Measurements from ENCODE around the gene ITPR2.

DNA sequence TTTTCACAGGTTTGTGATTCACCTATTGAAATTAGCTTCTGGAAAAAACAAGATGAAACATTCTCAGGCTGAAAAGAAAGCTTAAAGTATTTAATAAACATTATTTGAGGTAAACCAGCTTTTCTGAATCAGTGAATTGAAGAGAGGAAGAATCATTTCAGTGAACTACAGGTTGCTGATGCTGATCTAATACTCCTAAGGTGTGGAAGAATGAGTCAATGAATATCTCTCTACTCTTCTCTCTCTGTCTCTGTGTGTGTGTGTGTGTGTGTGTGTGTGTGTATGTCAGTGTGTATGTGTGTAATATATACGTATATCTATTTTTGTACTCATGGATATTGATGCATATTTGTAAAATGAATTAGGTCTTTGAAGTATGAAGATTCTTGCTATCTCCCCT is 325.4 kb downstream of the ITPR2 start:
- TF ChIP-seq, protein P1, sequence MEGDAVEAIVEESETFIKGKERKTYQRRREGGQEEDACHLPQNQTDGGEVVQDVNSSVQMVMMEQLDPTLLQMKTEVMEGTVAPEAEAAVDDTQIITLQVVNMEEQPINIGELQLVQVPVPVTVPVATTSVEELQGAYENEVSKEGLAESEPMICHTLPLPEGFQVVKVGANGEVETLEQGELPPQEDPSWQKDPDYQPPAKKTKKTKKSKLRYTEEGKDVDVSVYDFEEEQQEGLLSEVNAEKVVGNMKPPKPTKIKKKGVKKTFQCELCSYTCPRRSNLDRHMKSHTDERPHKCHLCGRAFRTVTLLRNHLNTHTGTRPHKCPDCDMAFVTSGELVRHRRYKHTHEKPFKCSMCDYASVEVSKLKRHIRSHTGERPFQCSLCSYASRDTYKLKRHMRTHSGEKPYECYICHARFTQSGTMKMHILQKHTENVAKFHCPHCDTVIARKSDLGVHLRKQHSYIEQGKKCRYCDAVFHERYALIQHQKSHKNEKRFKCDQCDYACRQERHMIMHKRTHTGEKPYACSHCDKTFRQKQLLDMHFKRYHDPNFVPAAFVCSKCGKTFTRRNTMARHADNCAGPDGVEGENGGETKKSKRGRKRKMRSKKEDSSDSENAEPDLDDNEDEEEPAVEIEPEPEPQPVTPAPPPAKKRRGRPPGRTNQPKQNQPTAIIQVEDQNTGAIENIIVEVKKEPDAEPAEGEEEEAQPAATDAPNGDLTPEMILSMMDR (IDR thresholded peaks at IDR 0.05): no peak
- no peak for TF ChIP-seq POLR2A (IDR thresholded peaks at IDR 0.05)

Measured in lower leg skin (tissue), 3 donors.